Thyroid gland (tissue), 4 donors: ENCODE measurements around the gene S100A16. TPM values are rescaled to one million over a fixed set of nuclear protein-coding genes. Genes with fewer than 3 reads are reported as not detected.

ENCODE experiments used
- DNase-seq, 2 donors: peaks; one replicate each; pipeline ENCODE4 v3.0.0-alpha.2; 2019
- H3K27ac ChIP-seq, 3 donors: fragments of 200-600 bp; sonication (generic); 1 replicate in 2 of 3; 2 replicates in 1 of 3; pipeline ENCODE4 v1.5.1; 2016 to 2019; ENCODE audit warnings: mild to moderate bottlenecking in 1 of 3, moderate library complexity in 1 of 3
- H3K27me3 ChIP-seq: fragments of 200-600 bp; sonication (generic); one replicate; pipeline ENCODE4 v1.5.1; 2019
- H3K36me3 ChIP-seq, 2 donors: fragments of 200-600 bp; sonication (generic); one replicate each; pipeline ENCODE4 v1.5.1; 2016 to 2019
- H3K4me1 ChIP-seq, 2 donors: fragments of 200-600 bp; sonication (generic); one replicate each; pipeline ENCODE4 v1.5.1; 2017 to 2019
- H3K4me3 ChIP-seq, 3 donors: fragments of 200-600 bp; sonication (generic); replicated peaks in 1 of 3; 1 replicate in 2 of 3; 2 replicates in 1 of 3; pipeline ENCODE4 v1.5.1; 2016; ENCODE audit warnings: mild to moderate bottlenecking in 1 of 3
- H3K9me3 ChIP-seq: fragments of 200-600 bp; sonication (generic); one replicate; pipeline ENCODE4 v1.5.1; 2017
- CTCF ChIP-seq, 6 experiments: fragments of 200-600 bp in 3 of 6; fragments of 450-650 bp in 3 of 6; sonication (generic) in 3 of 6; IDR thresholded peaks; one replicate each; pipeline ENCODE4 v1.5.1; 2016 to 2019; ENCODE audit warnings: antibody characterized with exemption in 6 of 6, mild to moderate bottlenecking in 2 of 6, inconsistent platforms in 1 of 6, moderate library complexity in 1 of 6
- POLR2A ChIP-seq, 2 donors: fragments of 450-650 bp; IDR thresholded peaks; one replicate each; pipeline ENCODE4 v1.6.1; 2017; ENCODE audit warnings: antibody characterized with exemption in 2 of 2, mild to moderate bottlenecking in 2 of 2, moderate library complexity in 1 of 2
- WGBS, 2 donors: methylation state at CpG; one replicate each; pipeline ENCODE4 v1.1.5; 2017; 5-methylcytosine and 5-hydroxymethylcytosine counted together
- intact Hi-C: fragments of 100-400 bp; cut with DNase I; formaldehyde crosslinking; loops from one replicate; pipeline ENCODE4 v1.15.1; 2023
- total RNA-seq, 4 donors: library from RNA; depleted of rRNA; stranded (reverse); fragments of >200 nt; gene quantifications; one replicate each; pipeline ENCODE4 v1.2.3, GENCODE V29; 2016

Gene S100A16
- total RNA-seq, 4 donors from 2014 or later, result 62.7 to 104 (median 76.3) TPM

- DNase-seq, result no peak
- intact Hi-C loops, result loop anchor here (10.0 kb wide), 1 partner anchor 91 kb away; no protein-coding TSS in a partner anchor
- Histone ChIP-seq H3K4me3 (no peak overlapping the region), H3K36me3 (no peaks in the 10 kb centered on the region), H3K4me1 (peaks cover 4 to 14% of the 10 kb centered on the region in 2 donors), H3K27me3 (no peaks in the 10 kb centered on the region), H3K9me3 (no peaks in the 10 kb centered on the region), H3K27ac (peak overlapping the region in 2 of 3 donors; percentile 32 to 53)
- no peak for TF ChIP-seq POLR2A (IDR thresholded peaks at IDR 0.05)
- TF ChIP-seq CTCF (IDR thresholded peaks at IDR 0.05), result no peak
- WGBS, 2 donors, result 73 to 84% methylated on average over 3 of the region's 3 CpGs
Measured at GRCh38 chr1:153573351-153573750, 39.6 kb downstream of the S100A16 start.

- Histone ChIP-seq H3K9me3 (no peaks in the 10 kb centered on the region), H3K27me3 (no peaks in the 10 kb centered on the region), H3K27ac (peak overlapping the region; percentile 10 to 53 (median 32)), H3K4me1 (peaks cover 12 to 22% of the 10 kb centered on the region in 2 donors), H3K4me3 (no peak overlapping the region), H3K36me3 (no peaks in the 10 kb centered on the region)
- 8 to 10% methylated on average over 3 of the region's 3 CpGs for WGBS, 2 donors
- DNase-seq, result peak; percentile 92 to 94
- peak; percentile 67 to 96 (median 89) for TF ChIP-seq CTCF (IDR thresholded peaks at IDR 0.05)
- TF ChIP-seq POLR2A (IDR thresholded peaks at IDR 0.05), result no peak
- intact Hi-C loops, result loop anchor here (10.0 kb wide), 1 partner anchor 92 kb away; no protein-coding TSS in a partner anchor
Measured at GRCh38 chr1:153572569-153573015, 40.3 kb downstream of the S100A16 start.

- peaks cover 19 to 30% of the 10 kb centered on the region in 2 donors for H3K4me1 ChIP-seq
- WGBS, 2 donors, result 79 to 82% methylated on average over 7 of the region's 7 CpGs
- no peak for DNase-seq
- no peaks in the 10 kb centered on the region for H3K27me3 ChIP-seq
- no peak overlapping the region for H3K4me3 ChIP-seq
- H3K9me3 ChIP-seq, result no peaks in the 10 kb centered on the region
- no peak for TF ChIP-seq POLR2A (IDR thresholded peaks at IDR 0.05)
- TF ChIP-seq CTCF (IDR thresholded peaks at IDR 0.05), result no peak
- H3K36me3 ChIP-seq, result no peaks in the 10 kb centered on the region
- H3K27ac ChIP-seq, result no peak overlapping the region
- intact Hi-C loops, result loop anchor here (10.0 kb wide), 1 partner anchor 93 kb away; no protein-coding TSS in a partner anchor
Measured at GRCh38 chr1:153571706-153572105, 41.2 kb downstream of the S100A16 start.

GRCh38 chr1:153570874-153571273, 42.1 kb downstream of the S100A16 start:
- H3K36me3 ChIP-seq, result no peaks in the 10 kb centered on the region
- DNase-seq, result no peak
- H3K27me3 ChIP-seq, result no peaks in the 10 kb centered on the region
- intact Hi-C loops, result loop anchor here (10.0 kb wide), 1 partner anchor 94 kb away; no protein-coding TSS in a partner anchor
- H3K4me3 ChIP-seq, result no peak overlapping the region
- no peaks in the 10 kb centered on the region for H3K9me3 ChIP-seq
- H3K4me1 ChIP-seq, result peaks cover 26 to 39% of the 10 kb centered on the region in 2 donors
- 88 to 98% methylated on average over 5 of the region's 5 CpGs for WGBS, 2 donors
- TF ChIP-seq POLR2A (IDR thresholded peaks at IDR 0.05) (no peak), CTCF (IDR thresholded peaks at IDR 0.05) (no peak)
- no peak overlapping the region for H3K27ac ChIP-seq

- H3K36me3 ChIP-seq, result no peaks in the 10 kb centered on the region
- TF ChIP-seq CTCF (IDR thresholded peaks at IDR 0.05) (no peak), POLR2A (IDR thresholded peaks at IDR 0.05) (no peak)
- H3K4me1 ChIP-seq, result peaks cover 37 to 53% of the 10 kb centered on the region in 2 donors
- DNase-seq, result no peak
- WGBS, 2 donors, result 89% methylated on average over 8 of the region's 8 CpGs
- intact Hi-C loops, result loop anchor here (2.0 kb wide), 2 partner anchors 37 to 59 kb away; no protein-coding TSS in a partner anchor
- no peak overlapping the region for H3K4me3 ChIP-seq
- H3K27ac ChIP-seq, result no peak overlapping the region
- H3K27me3 ChIP-seq, result no peaks in the 10 kb centered on the region
- no peaks in the 10 kb centered on the region for H3K9me3 ChIP-seq
Measured at GRCh38 chr1:153569465-153569864, 43.5 kb downstream of the S100A16 start.
